ENCODE measurements around the gene BTBD9.

GRCh38 chr6:38148606-38149005 is 491.1 kb downstream of the BTBD9 start:
- TF ChIP-seq CTCF (IDR thresholded peaks at IDR 0.05) (no peak), POLR2A (IDR thresholded peaks at IDR 0.05) (no peak)
